ENCODE data around the gene LIX1.

LIX1 gene

DNA sequence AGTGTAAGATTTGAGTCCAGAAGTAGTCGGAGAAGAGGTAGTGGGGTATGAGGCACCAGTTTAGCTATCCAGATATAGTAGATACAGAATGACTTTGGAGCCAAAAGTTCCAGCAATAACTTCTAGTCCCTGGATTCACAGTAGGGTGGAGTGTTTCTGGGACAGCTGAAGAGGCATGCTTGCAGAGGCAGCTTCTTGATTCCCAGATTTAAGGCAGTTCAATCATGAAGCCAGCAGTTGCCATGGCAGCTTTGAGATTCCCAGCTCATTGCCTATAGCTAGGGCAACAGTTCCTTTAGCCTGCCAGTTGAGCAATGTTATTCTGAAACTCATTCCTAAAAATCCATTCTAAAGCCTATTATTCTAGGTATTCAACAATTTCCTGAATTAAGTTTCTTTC lies 79.2 kb downstream of the LIX1 start:
- H3K4me3 ChIP-seq, result no peak overlapping the region
- H3K27ac ChIP-seq, result no peak overlapping the region
- H3K4me2 ChIP-seq, result no peak overlapping the region
- H3K9ac ChIP-seq, result no peak overlapping the region
- peaks cover 0 to 4% (median 0%) of the 10 kb centered on the region in 10 experiments; a peak in 1 of 20 replicates for H3K4me1 ChIP-seq
- peaks cover 8 to 22% (median 18%) of the 10 kb centered on the region in 11 experiments; a peak in 21 of 22 replicates for H3K9me3 ChIP-seq (replicated peaks in 1 of 11)
- no peaks in the 10 kb centered on the region for H3K36me3 ChIP-seq
- H3K27me3 ChIP-seq, result no peaks in the 10 kb centered on the region
- TF ChIP-seq Cebpa-rat (IDR thresholded peaks at IDR 0.05), result no peak
- H4K20me1 ChIP-seq, result no peaks in the 10 kb centered on the region

DNA sequence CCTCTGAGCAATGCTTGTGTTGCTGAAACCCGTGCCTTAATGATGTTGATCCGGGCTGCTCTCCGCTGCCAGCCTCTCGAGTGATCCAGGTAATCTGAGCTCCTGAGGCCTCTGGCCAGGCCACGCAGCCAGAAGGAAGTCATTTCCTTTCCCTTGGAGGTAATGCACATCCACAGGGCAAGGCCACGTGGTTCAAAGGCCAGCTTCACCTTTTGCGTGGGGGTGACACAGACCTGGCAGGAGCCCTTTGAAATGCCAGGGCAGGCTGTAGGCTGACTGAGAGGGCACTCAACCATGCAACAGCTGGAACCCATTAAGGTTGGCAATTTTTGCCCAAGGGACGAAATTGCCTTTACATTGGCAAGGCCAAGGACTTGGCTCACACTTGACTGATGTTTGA lies 80.4 kb downstream of the LIX1 start:
- H3K4me1 ChIP-seq, result peaks cover 0 to 4% (median 0%) of the 10 kb centered on the region in 10 experiments; a peak in 1 of 20 replicates
- no peaks in the 10 kb centered on the region for H3K27me3 ChIP-seq
- peaks cover 8 to 22% (median 18%) of the 10 kb centered on the region in 11 experiments; a peak in 21 of 22 replicates for H3K9me3 ChIP-seq (replicated peaks in 1 of 11)

DNA sequence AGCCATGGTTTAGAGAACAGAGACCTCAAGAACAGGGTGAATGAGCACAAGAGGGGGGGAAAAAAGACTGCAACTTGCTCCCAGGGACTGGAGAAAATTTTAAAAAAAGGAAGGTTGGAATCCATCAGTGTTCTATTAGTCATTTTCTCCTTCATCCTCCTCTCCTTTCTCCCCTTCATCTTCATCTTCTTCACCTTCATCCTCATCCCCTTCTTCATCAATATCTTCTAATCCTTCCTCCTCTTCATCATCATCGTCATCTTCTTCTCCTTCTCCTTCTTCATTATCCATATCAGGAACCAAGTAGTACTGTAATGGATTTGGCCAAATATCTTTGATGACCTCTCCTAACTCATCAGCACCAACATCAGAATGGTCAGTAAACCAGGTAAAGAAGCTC lies 86.1 kb downstream of the LIX1 start:
- no peak for TF ChIP-seq Cebpa-rat (IDR thresholded peaks at IDR 0.05)

More for the DNA sequence above, 80.4 kb downstream of the LIX1 start:
- Histone ChIP-seq H3K36me3 (no peaks in the 10 kb centered on the region), H4K20me1 (no peaks in the 10 kb centered on the region), H3K9ac (no peak overlapping the region), H3K27ac (no peak overlapping the region), H3K4me2 (no peak overlapping the region; a peak in 1 of 22 replicates), H3K4me3 (no peak overlapping the region)
- TF ChIP-seq Cebpa-rat (IDR thresholded peaks at IDR 0.05), result no peak

DNA sequence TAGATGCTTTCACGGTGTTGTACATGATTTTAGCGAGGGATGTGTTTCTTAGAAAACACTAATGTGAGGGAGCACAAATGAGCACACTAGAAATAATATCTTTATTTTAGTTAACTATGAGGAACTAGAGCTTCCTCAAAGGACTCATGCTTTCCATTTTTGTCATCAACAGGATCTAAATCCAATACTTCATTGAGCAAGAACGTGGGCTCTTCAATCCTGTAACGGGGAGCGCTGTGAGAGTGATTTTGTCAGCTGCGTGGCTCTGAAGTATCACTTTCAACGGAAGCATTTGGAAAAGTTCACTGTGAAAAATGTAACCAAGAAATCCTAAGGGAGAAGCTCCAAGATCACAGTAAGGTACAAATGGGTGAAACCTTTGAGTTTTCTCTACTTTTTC lies 93.2 kb downstream of the LIX1 start:
- no peak for TF ChIP-seq Cebpa-rat (IDR thresholded peaks at IDR 0.05)
- Histone ChIP-seq H4K20me1 (no peaks in the 10 kb centered on the region), H3K4me2 (peak overlapping the region in 6 of 11 experiments; percentile 5 to 75 (median 54); a peak in 11 of 22 replicates), H3K4me1 (peaks cover 0 to 19% (median 5%) of the 10 kb centered on the region in 10 experiments; a peak in 9 of 20 replicates), H3K27me3 (no peaks in the 10 kb centered on the region), H3K9me3 (replicated peaks in 1 of 11) (peaks cover 0 to 15% (median 5%) of the 10 kb centered on the region in 11 experiments; a peak in 8 of 22 replicates), H3K4me3 (no peak overlapping the region), H3K36me3 (no peaks in the 10 kb centered on the region), H3K27ac (peak overlapping the region in 3 of 11 experiments; percentile 26 to 39 (median 31); a peak in 4 of 22 replicates), H3K9ac (no peak overlapping the region)

More for the DNA sequence above, 86.1 kb downstream of the LIX1 start:
- H3K4me2 ChIP-seq, result no peak overlapping the region
- H3K4me3 ChIP-seq, result no peak overlapping the region
- peaks cover 14 to 35% (median 20%) of the 10 kb centered on the region in 11 experiments; a peak in 21 of 22 replicates for H3K9me3 ChIP-seq (replicated peaks in 1 of 11)
- H3K9ac ChIP-seq, result no peak overlapping the region
- no peaks in the 10 kb centered on the region for H4K20me1 ChIP-seq
- no peaks in the 10 kb centered on the region for H3K36me3 ChIP-seq
- no peaks in the 10 kb centered on the region for H3K4me1 ChIP-seq
- H3K27me3 ChIP-seq, result no peaks in the 10 kb centered on the region
- no peak overlapping the region for H3K27ac ChIP-seq

DNA sequence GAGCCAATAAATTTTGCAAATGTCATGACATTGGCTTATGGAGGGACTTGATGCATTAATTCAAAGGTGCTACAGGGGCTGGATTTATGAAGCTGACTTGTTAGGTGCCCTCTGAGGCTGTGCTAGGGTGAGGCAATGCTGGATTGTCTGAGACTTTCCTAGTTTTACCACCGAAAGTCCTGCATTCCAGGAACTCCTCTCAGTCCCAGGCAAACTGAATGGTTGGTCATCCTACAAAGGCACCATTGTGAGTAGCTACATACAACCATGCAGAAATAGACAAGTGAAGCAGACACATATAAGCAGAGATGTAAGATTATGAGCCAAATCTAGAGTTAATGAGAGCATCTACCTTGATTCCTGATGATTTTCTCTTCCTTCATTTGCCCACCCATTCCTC lies 95.3 kb downstream of the LIX1 start:
- H3K4me1 ChIP-seq, result peaks cover 0 to 19% (median 5%) of the 10 kb centered on the region in 10 experiments; a peak in 9 of 20 replicates
- no peak overlapping the region for H3K27ac ChIP-seq
- no peak overlapping the region for H3K9ac ChIP-seq
- no peaks in the 10 kb centered on the region for H3K36me3 ChIP-seq
- TF ChIP-seq Cebpa-rat (IDR thresholded peaks at IDR 0.05), result no peak
- no peaks in the 10 kb centered on the region for H3K27me3 ChIP-seq
- no peak overlapping the region for H3K4me3 ChIP-seq
- H3K4me2 ChIP-seq, result no peak overlapping the region
- peaks cover 0 to 9% (median under 1%) of the 10 kb centered on the region in 11 experiments; a peak in 6 of 22 replicates for H3K9me3 ChIP-seq (replicated peaks in 1 of 11)
- H4K20me1 ChIP-seq, result no peaks in the 10 kb centered on the region

DNA sequence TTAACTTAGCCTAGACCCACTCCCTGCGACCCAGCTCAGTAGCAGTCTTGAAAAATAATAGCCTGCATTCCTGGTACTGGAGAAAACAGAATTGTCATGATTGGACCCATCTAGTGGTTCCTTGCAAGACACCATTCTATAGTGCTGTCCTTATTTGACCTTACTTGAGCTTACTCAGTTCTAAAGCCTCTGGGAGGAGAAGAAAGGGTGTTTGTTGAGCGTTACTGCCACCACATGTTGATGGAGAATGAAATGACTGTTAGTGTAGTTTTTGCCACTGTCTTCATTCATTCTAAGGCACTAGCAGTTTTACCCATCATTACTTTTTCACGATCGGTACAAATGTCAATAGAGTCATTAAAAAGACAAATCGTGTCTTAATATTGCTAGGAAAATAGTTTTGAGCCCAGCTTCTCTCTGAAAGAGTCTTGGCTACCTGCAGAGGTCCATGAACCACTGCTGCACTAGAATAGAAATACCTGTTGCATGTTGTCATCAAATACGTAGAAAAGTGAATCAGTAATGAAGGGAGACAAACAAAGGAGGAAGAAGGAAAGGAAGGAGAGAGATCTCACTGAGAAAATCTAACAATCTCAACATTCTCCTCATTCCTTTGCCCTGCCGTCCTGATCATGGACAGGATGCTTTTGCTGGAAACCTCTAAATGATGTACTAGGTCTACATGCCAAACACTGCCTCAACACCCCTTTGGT lies 96.0 kb downstream of the LIX1 start:
- H3K27me3 ChIP-seq, result no peaks in the 10 kb centered on the region
- TF ChIP-seq Cebpa-rat (IDR thresholded peaks at IDR 0.05), result no peak
- H3K27ac ChIP-seq, result no peak overlapping the region
- peaks cover 0 to 4% (median 0%) of the 10 kb centered on the region in 11 experiments; a peak in 3 of 22 replicates for H3K9me3 ChIP-seq (replicated peaks in 1 of 11)
- H3K4me2 ChIP-seq, result no peak overlapping the region
- H3K9ac ChIP-seq, result no peak overlapping the region
- H3K4me3 ChIP-seq, result no peak overlapping the region
- H4K20me1 ChIP-seq, result no peaks in the 10 kb centered on the region
- peaks cover 0 to 19% (median 5%) of the 10 kb centered on the region in 10 experiments; a peak in 9 of 20 replicates for H3K4me1 ChIP-seq
- H3K36me3 ChIP-seq, result no peaks in the 10 kb centered on the region

DNA sequence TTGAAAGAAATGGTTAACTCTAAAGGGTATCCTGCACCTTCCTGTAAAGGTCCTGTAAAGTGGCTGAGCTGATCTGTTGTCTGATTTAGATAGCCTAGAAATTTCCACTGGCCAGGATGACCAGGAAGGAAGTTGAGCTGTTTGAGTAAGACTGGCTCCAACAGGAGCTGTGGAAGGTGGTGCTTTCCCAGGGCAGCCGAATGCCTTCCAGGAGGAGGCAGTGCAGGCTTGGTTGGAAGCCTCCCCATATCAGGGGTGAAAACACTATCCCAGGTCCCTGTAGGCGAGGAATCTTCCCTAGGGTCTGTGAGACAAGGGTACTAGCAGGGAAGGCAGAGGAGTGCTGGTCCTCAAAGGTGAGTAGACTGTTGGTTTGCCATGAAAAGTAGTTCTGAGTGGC lies 98.4 kb downstream of the LIX1 start:
- Histone ChIP-seq H4K20me1 (no peaks in the 10 kb centered on the region), H3K27me3 (no peaks in the 10 kb centered on the region), H3K9me3 (replicated peaks in 1 of 11) (no peaks in the 10 kb centered on the region), H3K27ac (no peak overlapping the region), H3K36me3 (no peaks in the 10 kb centered on the region), H3K4me1 (peaks cover 0 to 8% (median under 1%) of the 10 kb centered on the region in 10 experiments; a peak in 9 of 20 replicates), H3K9ac (no peak overlapping the region), H3K4me2 (no peak overlapping the region), H3K4me3 (no peak overlapping the region)
- no peak for TF ChIP-seq Cebpa-rat (IDR thresholded peaks at IDR 0.05)

DNA sequence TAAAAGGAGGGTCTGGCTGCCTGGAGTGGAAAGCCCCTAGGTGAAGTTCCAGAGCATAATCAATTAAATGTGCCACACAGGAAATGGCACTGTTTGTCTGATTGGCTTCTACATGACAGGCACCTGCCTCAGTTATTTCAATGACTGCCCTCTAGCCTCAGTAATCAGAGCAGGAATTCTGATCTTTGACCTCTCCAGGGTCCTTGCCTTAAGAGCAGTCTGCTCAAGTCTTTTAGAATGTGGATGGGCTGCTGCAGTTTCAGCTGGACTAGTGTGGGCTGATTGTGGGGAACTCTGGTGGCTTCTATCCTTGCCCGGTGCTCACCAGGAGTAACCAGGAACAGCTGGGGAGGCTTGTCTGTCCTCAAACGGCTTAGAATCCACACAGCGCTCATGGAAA lies 98.9 kb downstream of the LIX1 start:
- no peaks in the 10 kb centered on the region for H3K27me3 ChIP-seq

DNA sequence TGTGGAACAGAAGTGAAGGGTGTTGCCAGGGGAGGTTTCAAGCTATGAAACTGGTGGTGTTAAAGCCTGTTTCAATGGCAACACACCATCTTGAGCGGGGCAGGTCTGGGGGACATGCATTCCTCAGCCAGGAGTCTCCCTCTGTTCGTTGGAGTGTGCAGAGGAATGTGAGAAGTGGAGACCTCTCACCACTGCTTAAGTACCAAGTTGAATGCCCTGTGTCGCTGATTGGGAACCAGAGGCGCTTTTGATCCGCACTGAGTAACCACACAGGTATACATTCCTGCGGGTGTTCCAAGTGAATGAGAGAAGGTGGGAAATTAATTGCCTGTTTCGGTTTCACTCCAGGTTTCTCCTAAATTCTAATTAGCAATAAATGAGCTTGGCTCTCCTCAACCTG lies 99.4 kb downstream of the LIX1 start:
- Histone ChIP-seq H3K4me2 (no peak overlapping the region), H3K36me3 (peaks cover 0 to 7% (median 0%) of the 10 kb centered on the region in 11 experiments; a peak in 3 of 22 replicates), H3K27me3 (no peaks in the 10 kb centered on the region), H3K27ac (no peak overlapping the region), H3K9ac (no peak overlapping the region), H3K4me3 (no peak overlapping the region), H3K9me3 (replicated peaks in 1 of 11) (no peaks in the 10 kb centered on the region), H4K20me1 (no peaks in the 10 kb centered on the region), H3K4me1 (no peaks in the 10 kb centered on the region)
- no peak for TF ChIP-seq Cebpa-rat (IDR thresholded peaks at IDR 0.05)

More for the DNA sequence above, 98.9 kb downstream of the LIX1 start:
- TF ChIP-seq Cebpa-rat (IDR thresholded peaks at IDR 0.05), result no peak
- Histone ChIP-seq H4K20me1 (no peaks in the 10 kb centered on the region), H3K27ac (no peak overlapping the region), H3K4me1 (peaks cover 0 to 3% (median 0%) of the 10 kb centered on the region in 10 experiments; a peak in 7 of 20 replicates), H3K9ac (no peak overlapping the region), H3K36me3 (peaks cover 0 to 2% (median 0%) of the 10 kb centered on the region in 11 experiments; a peak in 1 of 22 replicates), H3K4me2 (no peak overlapping the region), H3K4me3 (no peak overlapping the region), H3K9me3 (replicated peaks in 1 of 11) (no peaks in the 10 kb centered on the region)
